ENCODE measurements around the gene AFF1. TPM values are rescaled to one million over a fixed set of nuclear protein-coding genes. Genes with fewer than 3 reads are reported as not detected.
A peak's percentile ranks its signal among the peaks of the same experiment; 100 is the strongest.

The AFF1 gene
- total RNA-seq (2012; rRNA removed) (7.0 and 10.8 TPM in 2 replicates), polyA plus RNA-seq (2012; rRNA removed) (9.6 and 11.4 TPM in 2 replicates), Bru-seq, nascent RNA (percentile 89 among the genes with signal in this experiment), BruChase-seq, experiment 1, labeled RNA remaining after a 6-hour chase (percentile 85 among the genes with signal in this experiment), BruChase-seq, experiment 2, labeled RNA remaining after a 2-hour chase (percentile 86 among the genes with signal in this experiment)
- 1.8 and 3.5 TPM in 2 replicates for polyA plus RNA-seq (2012; cell fraction: cytosol; rRNA removed)
- polyA plus RNA-seq (2012; cell fraction: nucleus; rRNA removed; ENCODE audit: low replicate concordance) = 6.8 and 17.8 TPM in 2 replicates
- long read RNA-seq, partial matches to known transcripts = 0 of 6 reads
- long read RNA-seq, other reads (novel, unspliced or antisense) = 6 of 6 reads

GRCh38 chr4:86934771-86935565 is at the start of gene AFF1:
Gene AFF1 (plus strand): TSS chr4:86935011. CDS start chr4:86948534, 13,523 bp downstream.
- peak within 1 kb of the TSS; percentile 87 to 99 for H4K8ac ChIP-seq (ENCODE audit: low read depth in 2 of 2, low read length in 2 of 2)
- DNase-seq (peak; percentile 79), ATAC-seq (ENCODE audit: low read depth) (peak; percentile 94)
- H3K9me3 ChIP-seq (ENCODE audit: control insufficient read depth, insufficient read depth, low read length) = no peaks in the 10 kb centered on the region
- peak within 1 kb of the TSS; percentile 97 for H2AK9ac ChIP-seq (replicated peaks; ENCODE audit: low read depth, low read length, poor library complexity)
- peak within 1 kb of the TSS; percentile 90 for H3K14ac ChIP-seq (replicated peaks; ENCODE audit: low read depth, low read length)
- peak within 1 kb of the TSS; percentile 77 for H3K4me2 ChIP-seq (ENCODE audit: low read depth, low read length)
- peak within 1 kb of the TSS; percentile 82 for H3K27ac ChIP-seq (ENCODE audit: insufficient read depth, low read length)
- peak within 1 kb of the TSS; percentile 82 for H2BK120ac ChIP-seq (ENCODE audit: low read depth, low read length)
- dilution Hi-C loops (cut with HindIII; ENCODE audit: low sequenced_read_pairs, unreplicated experiment) (no loop called here), in situ Hi-C loops (cut with MboI; ENCODE audit: low sequenced_read_pairs) (no loop called here), intact Hi-C loops (cut with micrococcal nuclease) (loop anchor here (1.0 kb wide), 1 partner anchor 71 kb away; no protein-coding TSS in a partner anchor)
- peak within 1 kb of the TSS; percentile 82 for H4K91ac ChIP-seq (ENCODE audit: insufficient read depth, low read depth, low read length)
- peak within 1 kb of the TSS; percentile 61 for H4K5ac ChIP-seq (ENCODE audit: low read depth, low read length)
- no peaks in the 10 kb centered on the region for H3K36me3 ChIP-seq (ENCODE audit: control insufficient read depth, insufficient read depth, low read length)
- H2BK5ac ChIP-seq (ENCODE audit: low read depth, low read length, poor library complexity, severe bottlenecking) = peak within 1 kb of the TSS; percentile 86
- TF ChIP-seq CEBPB (IDR thresholded peaks at IDR 0.05; ENCODE audit: low read depth, low read length) (no peak), MXI1 (IDR thresholded peaks at IDR 0.05; ENCODE audit: borderline replicate concordance, low read depth, low read length) (0 out of 2 replicates have a peak, but pooled peaks have one; percentile 11), BHLHE40 (IDR thresholded peaks at IDR 0.05; ENCODE audit: low read depth, low read length) (peak; percentile 19), CTCF (conservative IDR thresholded peaks at IDR 0.05; ENCODE audit: low read depth, low read length) (peak; percentile 40), MAZ (IDR thresholded peaks at IDR 0.05; ENCODE audit: borderline replicate concordance, low read depth, low read length) (peak; percentile 76; the same call in 1 of the 2 replicates), POLR2A (IDR thresholded peaks at IDR 0.05; ENCODE audit: low read depth, low read length) (peak; percentile 78), RAD21 (IDR thresholded peaks at IDR 0.05; ENCODE audit: low read length) (0 out of 2 replicates have a peak, but pooled peaks have one; percentile 15), FOS (IDR thresholded peaks at IDR 0.05; ENCODE audit: low read depth, low read length) (no peak), RFX5 (IDR thresholded peaks at IDR 0.05; ENCODE audit: low read depth, low read length) (no peak)
- CTCF ChIA-PET = interaction anchor here (0.6 to 3.9 kb wide), 5 partner anchors 12 to 157 kb away, joined by 3 to 14 read pairs (median 5); no protein-coding TSS in a partner anchor
- H4K20me1 ChIP-seq (ENCODE audit: insufficient read depth, low read length) = peaks cover 6% of the 10 kb centered on the region; the same call in 1 of the 2 replicates
- peak within 1 kb of the TSS; percentile 83 for H3K4ac ChIP-seq (ENCODE audit: low read depth, low read length)
- H2AK5ac ChIP-seq (ENCODE audit: low read depth, low read length) = peak within 1 kb of the TSS; percentile 62
- no peaks in the 10 kb centered on the region; the same call in 1 of the 2 replicates for H3K9me1 ChIP-seq (ENCODE audit: insufficient read depth, low read length)
- WGBS, 2 experiments (ENCODE audit: extremely low coverage in 2 of 2, insufficient read length in 1 of 2) = 0% methylated on average over 11 of the region's 97 CpGs; no CpG with 5 or more reads in 1 of the 2 experiments
- H3K18ac ChIP-seq (ENCODE audit: low read depth, low read length) = peak within 1 kb of the TSS; percentile 62
- peaks cover 5% of the 10 kb centered on the region for H3K4me1 ChIP-seq (ENCODE audit: control insufficient read depth, insufficient read depth, low read length)
- H3K27me3 ChIP-seq (ENCODE audit: control insufficient read depth, insufficient read depth, low read length) = no peaks in the 10 kb centered on the region
- H3K56ac ChIP-seq (ENCODE audit: extremely low read depth, insufficient read depth, low read length) = peak within 1 kb of the TSS; percentile 96
- no TSS peak for BruUV-seq (replicated peaks)
- H3K79me1 ChIP-seq (ENCODE audit: low read depth in 1 of 2, low read length in 2 of 2) = peaks cover 8 to 44% of the 10 kb centered on the region in 2 experiments; a peak in 3 of 4 replicates
- POLR2A ChIA-PET (ENCODE audit: unreplicated experiment) = interaction anchor here (1.3 kb wide), 1 partner anchor 71 kb away, joined by 6 read pairs; no protein-coding TSS in a partner anchor
- H3K9ac ChIP-seq (ENCODE audit: low read depth, low read length) = peak within 1 kb of the TSS; percentile 84
- peak within 1 kb of the TSS; percentile 97 for H2AFZ ChIP-seq (replicated peaks; ENCODE audit: low read length, poor library complexity)
- H3K23ac ChIP-seq (ENCODE audit: low read depth, low read length) = peak within 1 kb of the TSS; percentile 95
- H3K4me3 ChIP-seq (ENCODE audit: insufficient read depth, low read depth, low read length) = peak within 1 kb of the TSS; percentile 80
- H2BK20ac ChIP-seq (ENCODE audit: low read depth, low read length) = peak within 1 kb of the TSS; percentile 22; the same call in 1 of the 2 replicates
- H2BK15ac ChIP-seq (ENCODE audit: low read depth, low read length) = peak within 1 kb of the TSS; percentile 42; the same call in 1 of the 3 replicates

Measured in IMR-90 (cell line).